HG02973 (cell line): ENCODE measurements around the gene NAA60.
"Not testable (repeated sequence)": the region's sequence is repeated elsewhere in the genome, so short reads cannot be mapped to it uniquely, and the experiment has no call there.

ENCODE experiments used
- ATAC-seq: cut with Tn5 transposase; IDR thresholded peaks from one replicate; pipeline ENCODE4 v1.9.1; 2021; ENCODE audit warnings: moderate library complexity; ENCODE audit not compliant: unreplicated experiment

NAA60 gene

DNA sequence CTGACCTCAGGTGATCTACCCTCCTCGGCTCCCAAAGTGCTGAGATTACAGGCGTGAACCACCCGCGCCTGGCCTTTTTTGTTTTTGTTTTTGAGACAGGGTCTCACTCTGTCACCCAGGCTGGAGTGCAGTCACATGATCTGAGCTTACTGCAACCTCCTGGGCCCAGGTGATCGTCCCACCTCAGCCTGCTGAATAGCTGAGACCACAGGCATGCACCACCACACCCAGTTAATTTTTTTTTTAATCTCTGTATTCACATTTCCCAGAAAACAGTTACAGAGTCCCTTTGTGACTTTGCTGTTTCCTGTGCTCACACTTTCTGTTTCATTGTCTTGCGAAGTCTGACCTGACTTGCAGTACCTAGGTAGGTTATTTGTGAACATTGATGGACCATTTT, 60.0 kb downstream of the NAA60 start:
- ATAC-seq, result no peak

DNA sequence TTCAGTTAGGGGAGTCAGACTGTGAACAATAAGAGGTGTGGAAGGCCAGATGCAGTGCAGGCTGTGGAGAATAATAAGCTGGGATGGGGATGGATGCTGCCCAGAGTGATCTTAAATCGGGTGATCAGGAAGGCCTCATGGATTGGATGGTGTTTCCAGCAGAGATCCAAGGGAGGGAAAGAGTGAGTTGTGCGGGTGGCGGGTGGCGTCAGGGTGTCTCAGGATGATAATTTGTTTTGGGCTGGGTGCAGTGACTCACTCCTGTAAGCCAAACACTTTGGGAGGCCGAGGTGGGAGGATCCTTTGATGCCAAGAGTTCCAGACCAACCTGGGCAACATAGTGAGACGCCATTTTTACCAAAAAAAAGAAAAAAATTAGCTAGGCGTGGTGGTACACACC, 65.3 kb downstream of the NAA60 start:
- no peak for ATAC-seq

GRCh38 chr16:3509470-3509928, 66.0 kb downstream of the NAA60 start:
- ATAC-seq, result no peak

DNA sequence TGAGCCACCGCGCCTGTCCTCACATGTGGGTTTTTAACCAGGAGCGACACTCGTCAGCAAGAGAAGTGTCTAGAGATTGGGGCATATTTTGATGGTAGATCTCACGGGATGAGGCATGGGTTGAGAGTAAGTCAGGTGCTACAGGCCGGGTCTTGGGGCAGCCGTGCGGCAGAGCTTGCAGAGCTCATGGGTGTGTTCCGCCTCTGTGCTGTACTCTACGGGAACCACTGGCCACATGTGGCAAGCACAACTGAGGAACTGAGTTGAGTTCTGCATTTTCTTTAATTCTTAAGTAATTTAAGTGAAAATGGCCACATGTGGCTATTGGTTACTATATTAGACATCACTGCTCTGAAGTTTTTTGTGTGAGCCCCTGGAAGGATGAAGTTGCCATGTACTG, 66.9 kb downstream of the NAA60 start:
- no peak for ATAC-seq

- no peak for ATAC-seq
Observed at GRCh38 chr16:3511286-3512180, 68.1 kb downstream of the NAA60 start.

DNA sequence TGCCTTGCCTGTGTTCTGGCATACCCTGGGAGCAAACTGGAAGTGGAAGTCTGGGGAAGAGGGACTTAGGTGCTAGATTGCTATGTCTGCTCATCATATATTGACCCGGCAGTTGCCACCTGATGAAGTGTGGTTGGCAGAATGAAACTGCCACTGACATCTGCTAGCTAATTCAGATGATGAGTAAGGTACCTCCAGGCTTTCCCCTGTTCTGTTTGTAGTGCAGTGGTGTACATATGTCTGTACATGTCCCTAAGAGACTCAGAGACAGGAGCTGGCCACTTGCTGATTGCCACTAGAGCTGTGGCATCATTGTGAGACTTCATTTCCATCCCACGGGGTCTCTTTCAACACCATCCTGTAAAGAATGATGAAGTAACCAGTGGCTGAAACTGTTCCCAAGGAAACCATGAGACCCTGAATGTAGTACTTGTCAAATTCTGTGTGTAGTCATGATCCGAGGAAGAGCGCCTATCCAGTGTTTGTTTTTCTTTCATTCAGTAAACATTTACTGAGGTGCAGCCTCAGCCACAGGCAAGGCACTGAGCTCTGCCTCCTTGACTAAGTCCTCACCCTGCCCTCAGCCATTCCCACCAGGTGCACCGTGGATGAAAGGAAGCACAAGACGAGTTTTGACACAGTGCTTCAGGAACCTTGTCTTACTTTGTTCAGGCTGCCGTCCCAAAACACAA, 70.6 kb downstream of the NAA60 start:
- ATAC-seq, result no peak

DNA sequence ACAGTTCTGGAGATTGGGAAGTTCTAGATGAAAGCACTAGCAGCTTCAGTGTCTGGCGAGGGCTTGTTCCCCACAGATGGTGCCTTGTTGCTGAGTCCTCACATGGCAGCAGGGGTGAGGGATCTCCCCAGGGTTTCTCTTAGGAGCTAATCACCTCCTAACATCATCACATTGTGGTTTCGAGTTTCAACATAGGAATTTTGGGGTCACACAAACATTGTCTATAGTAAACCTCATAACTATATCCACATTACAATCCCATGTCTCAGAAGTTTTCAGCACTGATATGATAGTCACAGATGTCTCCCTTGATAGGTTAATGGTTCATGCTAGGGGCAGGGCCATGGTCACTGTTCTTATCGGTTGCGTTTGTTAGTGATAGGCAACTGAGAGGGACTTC, 71.1 kb downstream of the NAA60 start:
- no peak for ATAC-seq

- no peak for ATAC-seq
Observed at GRCh38 chr16:3515897-3516296, 72.4 kb downstream of the NAA60 start.

- ATAC-seq, result no peak
Observed at GRCh38 chr16:3518292-3518985, 75.0 kb downstream of the NAA60 start.

DNA sequence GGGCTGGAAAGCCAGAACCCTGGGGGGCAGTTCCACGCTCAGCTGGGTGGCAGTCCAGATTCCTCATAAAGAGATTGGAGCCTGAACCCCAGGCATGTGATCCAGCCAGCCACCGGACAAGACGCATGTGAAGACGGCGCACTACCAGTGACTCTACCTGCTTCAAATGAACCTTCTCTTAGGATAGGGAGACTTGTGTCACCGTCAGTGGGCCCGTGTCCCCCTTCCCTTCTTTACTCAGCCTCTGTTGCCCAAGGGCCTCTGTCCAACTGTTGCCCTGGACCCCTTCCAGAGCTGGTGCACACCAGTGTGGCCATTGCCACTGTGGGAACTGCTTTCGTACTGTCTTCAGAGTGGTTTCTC, 75.5 kb downstream of the NAA60 start:
- no peak for ATAC-seq

DNA sequence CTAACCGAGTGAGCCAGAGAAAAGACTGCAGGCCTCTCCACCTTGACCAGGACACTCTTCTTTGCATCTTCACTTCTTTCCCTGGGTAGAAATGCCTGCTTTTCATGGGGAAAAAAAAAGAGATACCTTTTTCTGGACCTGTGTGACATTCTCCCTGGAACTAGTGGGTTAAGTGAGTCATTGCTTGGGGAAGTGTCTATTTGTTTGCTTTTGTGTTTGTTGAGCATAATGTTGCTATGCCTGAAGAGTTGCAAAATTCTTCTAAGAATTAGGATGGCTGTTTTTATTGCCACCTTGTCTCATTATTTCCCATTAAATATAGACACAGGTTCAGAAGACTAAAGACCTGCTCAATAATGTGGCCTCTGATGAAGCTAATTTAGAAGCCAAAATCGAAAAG, 76.1 kb downstream of the NAA60 start:
- no peak for ATAC-seq

GRCh38 chr16:3520413-3520812, 76.9 kb downstream of the NAA60 start:
- ATAC-seq, result no peak

DNA sequence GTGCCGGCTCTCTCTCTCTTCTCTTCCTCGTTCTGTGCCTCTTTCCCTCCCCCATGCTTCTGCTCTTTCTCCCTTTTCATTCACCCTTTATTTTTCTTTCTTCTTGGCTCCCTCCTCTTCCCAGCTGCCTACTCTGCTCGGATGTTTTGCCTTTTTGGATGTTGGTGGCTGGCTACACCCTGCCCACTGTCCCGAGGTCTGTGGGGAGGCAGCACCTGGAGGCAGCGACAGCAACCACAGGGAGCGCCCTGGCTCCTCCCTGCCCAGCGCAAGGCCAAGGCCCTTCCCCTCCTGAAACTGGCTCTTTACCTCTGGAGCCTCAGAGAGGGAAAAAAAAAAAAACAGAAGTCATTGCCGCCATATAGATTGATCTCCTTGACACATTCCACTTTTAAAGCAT, 77.4 kb downstream of the NAA60 start:
- no peak for ATAC-seq

GRCh38 chr16:3523281-3523680, 79.8 kb downstream of the NAA60 start:
- ATAC-seq, result no peak

- no peak for ATAC-seq
Observed at GRCh38 chr16:3525951-3526350, 82.5 kb downstream of the NAA60 start.

GRCh38 chr16:3527216-3527829, 83.8 kb downstream of the NAA60 start:
- ATAC-seq, result not testable (repeated sequence)

- no peak for ATAC-seq
Observed at GRCh38 chr16:3528406-3528805, 84.9 kb downstream of the NAA60 start.

DNA sequence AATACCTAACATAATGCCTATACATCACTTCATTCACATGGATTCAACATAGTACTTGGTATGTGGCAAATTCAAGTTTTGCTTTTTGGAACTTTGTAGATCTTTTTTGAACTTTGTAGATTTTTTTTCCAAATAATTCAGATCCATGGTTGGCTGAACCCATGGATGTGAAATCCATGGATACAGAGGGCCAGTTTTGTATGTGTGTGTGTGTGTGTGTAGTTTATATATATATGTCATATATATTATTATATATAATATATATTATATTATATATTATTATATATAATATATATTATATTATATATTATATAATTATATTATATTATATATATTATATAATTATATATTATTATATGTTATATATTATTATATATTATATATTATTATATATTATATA, 85.7 kb downstream of the NAA60 start:
- ATAC-seq, result no peak

- ATAC-seq, result no peak
Observed at GRCh38 chr16:3530371-3530914, 87.0 kb downstream of the NAA60 start.

GRCh38 chr16:3532741-3533140, 89.3 kb downstream of the NAA60 start:
- no peak for ATAC-seq

DNA sequence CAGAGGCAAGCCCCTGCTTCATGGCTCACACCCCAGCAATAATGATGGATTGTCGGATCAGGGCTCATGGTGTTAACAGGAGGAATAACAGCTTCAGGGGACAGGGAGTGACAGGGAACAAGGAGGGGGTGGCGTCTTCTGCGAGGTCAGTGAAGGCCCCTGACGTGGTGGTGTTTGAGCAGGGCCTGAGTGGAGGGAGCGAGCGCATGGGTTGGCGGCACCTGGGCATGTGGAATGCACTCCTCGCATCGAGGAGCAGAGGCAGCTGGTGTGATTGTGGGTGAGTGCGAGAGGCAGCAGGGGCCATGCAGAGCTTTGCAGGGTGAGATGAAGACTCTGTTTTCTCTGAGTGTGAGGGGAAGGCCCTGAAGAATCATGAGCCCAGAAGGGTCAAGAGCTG, 90.6 kb downstream of the NAA60 start:
- no peak for ATAC-seq
